ENCODE measurements around the gene OR2Y1.
"Not testable (repeated sequence)": the region's sequence is repeated elsewhere in the genome, so short reads cannot be mapped to it uniquely, and the experiment has no call there.

Gene OR2Y1

DNA sequence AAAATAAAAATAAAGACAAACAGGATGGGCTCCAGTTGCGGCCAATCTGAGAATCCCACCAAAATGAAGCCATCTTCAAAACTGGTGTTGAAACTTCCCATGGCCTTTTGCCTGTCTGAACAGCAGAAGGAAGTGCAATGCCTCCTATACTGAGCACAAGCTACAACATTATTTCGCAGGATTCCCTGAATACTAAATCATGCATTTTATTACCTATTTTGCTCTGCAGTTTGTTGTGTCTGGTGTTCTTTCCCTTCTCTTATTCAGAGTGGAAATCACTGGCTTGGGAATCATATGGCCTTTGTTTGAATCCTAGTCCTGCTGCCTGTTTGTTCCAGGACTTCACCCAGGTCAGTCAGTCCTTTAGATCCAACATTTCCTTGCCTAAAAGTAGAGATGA, at the start of gene OR2Y1:
TSS of gene OR2Y1 (minus strand) at position 101 of the 400 bp plus-strand sequence. CDS start at position 101, 0 bp downstream.
- DNase-seq: no peak

DNA sequence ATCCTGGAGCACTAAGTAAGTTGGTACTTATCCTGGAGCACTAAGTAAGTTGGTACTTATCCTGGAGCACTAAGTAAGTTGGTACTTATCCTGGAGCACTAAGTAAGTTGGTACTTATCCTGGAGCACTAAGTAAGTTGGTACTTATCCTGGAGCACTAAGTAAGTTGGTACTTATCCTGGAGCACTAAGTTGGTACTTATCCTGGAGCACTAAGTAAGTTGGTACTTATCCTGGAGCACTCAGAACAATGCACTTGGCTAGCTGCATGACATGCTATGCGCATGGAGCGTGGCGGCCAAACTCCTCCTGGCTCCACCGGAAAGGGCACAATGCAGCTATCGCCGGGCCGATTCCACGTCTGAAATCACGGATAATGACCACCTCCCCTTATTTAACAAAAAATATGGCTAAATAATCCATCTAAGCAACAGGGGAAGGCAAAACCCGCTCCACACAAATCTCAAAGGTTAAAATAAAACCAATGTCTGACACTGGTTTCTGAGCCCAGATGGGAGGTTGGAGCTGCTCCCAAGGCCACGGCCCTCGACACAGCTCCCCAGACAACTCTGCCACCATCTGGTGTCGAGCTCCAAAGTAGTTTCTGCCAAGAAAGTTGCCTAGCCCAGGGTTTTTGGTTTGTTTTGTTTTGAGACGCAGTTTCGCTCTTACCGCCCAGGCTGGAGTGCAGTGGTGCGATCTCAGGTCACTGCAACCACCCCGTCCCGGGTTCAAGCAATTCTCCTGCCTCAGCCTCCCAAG, 49.0 kb upstream of the OR2Y1 start:
- not testable (repeated sequence) for DNase-seq

DNA sequence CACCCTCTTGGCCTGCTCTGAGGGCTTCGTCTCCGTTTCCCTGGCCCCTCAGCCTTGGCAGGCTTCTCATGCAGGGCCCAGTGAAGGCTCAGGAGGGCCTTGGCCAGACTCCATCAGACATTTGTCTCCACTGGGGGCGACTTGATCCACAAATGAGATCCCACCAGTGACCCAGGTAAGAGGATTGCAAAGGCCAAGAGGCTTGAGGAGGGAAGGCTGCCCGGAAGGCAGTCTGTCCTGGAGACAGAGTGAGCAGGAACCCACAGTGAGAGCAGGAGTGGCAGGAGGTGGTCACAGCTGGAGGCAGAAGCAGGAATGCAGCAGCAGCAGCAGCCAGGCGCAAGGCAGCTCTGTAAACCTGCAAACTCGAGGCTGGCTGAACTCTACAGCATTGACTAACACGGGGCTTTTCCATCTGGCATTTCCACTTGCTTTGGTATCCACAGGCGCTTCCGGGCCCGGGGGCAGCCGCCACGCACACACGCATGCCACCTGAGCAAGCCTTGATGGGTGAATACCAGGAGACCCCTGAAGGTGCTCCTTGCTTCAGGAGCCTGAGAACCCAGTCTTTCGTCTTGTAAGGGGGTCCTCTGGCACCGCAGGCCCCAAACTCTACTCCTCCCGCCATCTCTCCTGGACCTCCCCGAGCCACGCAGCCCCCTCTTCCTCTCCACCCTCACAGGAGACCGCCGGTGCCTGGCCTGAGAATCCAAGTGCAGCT, 48.0 kb upstream of the OR2Y1 start:
- DNase-seq: no peak

DNA sequence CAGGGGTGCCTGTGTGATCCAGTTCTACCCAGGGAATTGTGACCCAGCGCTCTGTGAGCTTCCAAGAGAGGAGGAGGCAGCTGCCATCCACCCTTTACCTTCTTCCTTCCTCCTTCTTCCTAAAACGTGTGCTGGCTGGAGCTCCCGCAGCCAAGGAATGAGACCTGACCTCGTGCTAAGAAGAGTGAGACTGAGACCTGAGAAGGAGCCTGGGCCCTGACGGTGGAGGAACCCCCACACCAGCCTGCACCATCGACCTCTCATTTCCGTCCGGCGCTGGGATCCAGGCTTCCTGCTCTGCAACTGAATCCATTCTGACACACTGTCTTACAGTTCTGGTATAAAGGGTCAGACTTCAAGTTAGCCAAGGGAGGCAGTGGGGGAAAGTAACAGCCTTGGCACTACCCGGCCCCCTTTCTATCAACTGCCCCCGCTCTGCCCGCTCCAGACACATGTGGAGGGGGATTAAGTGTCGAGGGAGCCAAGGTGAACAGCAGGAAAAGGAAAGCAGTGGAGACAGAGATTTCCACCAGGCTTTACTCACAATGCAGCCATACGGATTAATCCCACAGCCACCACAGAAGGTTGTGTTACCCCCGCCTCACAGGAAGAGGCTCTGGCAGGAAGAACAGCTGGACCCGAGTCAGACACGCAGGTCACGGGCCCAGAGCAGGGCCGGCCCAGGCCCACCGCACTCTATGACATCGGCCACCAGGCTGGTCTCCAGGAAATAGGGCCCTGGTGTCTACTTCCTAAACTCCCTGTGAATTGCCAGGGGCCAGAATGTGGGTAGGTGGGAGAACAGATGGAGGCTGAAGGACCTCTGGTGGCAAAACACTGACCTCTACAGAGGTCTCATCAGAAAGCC, 46.9 kb upstream of the OR2Y1 start:
- DNase-seq: no peak

DNA sequence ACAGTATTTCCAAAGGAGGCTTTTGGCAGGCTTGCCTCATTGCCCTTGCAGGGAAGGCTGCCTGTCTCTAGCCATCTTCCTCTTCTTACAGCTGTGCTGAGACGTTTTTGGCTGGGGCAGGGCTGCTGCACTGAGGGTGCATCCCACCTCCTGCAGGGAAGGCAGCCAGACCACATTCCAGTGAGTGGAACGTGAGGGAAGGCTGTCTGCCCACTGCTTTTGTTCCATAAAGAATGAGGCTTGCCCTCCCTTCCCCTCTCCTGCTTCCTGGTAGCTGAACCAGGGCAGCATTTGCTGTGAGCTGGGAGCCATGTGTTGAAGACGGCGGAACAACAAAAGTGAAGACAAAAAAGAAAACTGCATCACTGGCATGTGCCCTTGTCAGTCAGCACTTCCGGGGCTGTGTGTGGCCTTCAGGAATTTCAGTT, 46.0 kb upstream of the OR2Y1 start:
- DNase-seq: no peak

DNA sequence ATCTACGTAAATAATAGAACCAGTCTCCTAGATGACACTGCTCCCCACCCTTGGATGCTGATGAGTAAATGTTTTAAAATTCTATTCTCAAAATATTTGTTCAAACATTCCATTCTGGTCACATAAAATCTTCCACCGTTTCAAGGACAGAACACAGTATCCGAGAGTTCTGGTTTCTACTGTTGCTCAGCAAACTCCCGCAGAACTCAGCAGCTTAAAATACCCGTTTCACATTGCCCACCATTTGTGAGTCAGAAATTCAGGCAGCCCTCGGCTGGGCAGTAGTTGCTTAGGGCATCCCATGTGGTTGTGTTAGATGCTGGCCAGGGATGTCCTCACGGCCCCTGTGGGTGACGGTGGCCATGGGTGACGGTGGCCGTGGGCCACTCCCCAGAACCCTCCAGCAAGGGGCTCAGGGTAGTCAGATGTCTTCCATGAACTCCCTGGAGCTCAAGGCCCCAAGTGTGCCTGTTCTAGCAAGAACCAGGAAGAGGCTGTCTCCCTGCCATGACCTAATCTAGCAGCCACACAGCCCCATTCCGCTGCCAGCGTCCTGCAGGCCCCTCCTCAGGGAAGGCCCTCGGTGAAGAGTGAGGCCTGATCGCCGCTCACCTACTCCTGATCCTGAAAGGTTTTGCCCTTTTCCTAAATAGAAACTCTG, 45.4 kb upstream of the OR2Y1 start:
- DNase-seq: no peak

GRCh38 chr5:180784497-180785097, 44.7 kb upstream of the OR2Y1 start:
- peak; percentile 83 for DNase-seq

- no peak for DNase-seq
Observed at GRCh38 chr5:180783340-180784052, 43.6 kb upstream of the OR2Y1 start.

DNA sequence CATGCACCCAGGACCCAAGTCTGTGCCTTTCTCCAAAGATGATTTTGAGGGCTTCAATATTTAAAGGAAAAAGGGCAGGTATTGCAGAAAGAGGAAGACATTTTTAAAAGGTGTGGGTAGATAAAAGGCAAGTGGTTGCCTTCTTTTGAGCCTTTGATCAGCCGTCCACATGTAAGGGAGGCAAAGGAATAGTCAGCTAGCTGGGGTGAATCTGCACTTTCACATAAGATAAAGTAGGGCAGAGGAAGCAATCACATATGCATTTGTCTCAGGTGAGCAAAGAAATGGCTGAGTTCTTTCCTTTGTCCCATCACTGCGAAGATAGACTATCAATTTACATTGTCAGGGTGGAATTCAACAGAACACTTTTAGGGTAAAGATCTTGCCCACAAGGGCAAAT, 42.9 kb upstream of the OR2Y1 start:
- DNase-seq: no peak

GRCh38 chr5:180781900-180782326, 42.1 kb upstream of the OR2Y1 start:
- DNase-seq: not testable (repeated sequence)

DNA sequence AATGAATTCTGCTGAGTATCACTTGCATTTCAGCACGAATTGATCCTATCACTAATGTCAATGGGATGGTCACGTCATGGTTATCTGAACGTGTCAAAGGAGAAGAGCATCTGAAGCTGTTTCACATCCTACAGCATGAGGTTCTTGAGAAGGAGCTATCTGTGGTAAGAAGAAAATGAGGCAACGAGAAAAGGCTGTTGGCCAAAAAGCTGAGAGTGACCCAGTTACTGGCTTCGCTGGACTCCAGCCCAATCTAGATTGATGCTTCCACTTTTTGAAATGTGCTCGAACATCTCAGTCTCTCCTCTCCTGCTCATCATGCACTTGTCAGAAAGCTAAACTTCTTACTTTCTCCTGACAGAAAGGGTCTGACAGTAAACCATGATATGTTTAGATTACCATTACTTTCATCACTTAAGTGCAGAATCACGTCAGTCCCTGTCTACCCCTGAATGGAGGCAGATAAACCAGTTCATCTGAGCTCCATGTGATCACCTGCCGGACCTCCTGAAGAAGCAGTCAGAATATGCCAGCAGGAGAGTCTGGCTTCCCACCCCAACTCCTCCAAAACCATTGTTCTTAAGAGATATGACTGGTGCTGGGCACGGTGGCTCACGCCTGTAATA, 40.2 kb upstream of the OR2Y1 start:
- no peak for DNase-seq

- no peak for DNase-seq
Observed at GRCh38 chr5:180777475-180777874, 37.6 kb upstream of the OR2Y1 start.

GRCh38 chr5:180776376-180776775, 36.5 kb upstream of the OR2Y1 start:
- DNase-seq: no peak

DNA sequence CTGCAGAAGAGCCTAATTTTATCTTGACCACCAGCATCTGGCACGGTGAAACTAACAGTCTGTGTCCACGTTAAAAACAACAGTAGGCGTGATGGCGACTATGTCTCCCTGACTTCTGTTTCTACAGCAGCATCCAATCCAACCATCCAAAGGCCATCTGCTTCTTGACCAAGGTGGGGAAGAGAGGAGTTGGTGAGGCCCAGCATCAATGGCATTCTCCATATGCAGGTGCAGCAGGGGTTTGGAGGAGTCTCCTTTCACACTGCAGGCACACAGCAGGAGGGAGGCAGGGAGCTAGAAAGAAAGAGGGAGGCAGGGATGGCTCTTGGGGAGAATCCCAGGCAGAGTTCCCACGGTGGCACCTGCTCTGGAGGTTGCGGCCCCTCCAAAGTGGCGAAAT, 35.8 kb upstream of the OR2Y1 start:
- no peak for DNase-seq

GRCh38 chr5:180771839-180772238, 32.0 kb upstream of the OR2Y1 start:
- no peak for DNase-seq

GRCh38 chr5:180769821-180770220, 30.0 kb upstream of the OR2Y1 start:
- DNase-seq: no peak

DNA sequence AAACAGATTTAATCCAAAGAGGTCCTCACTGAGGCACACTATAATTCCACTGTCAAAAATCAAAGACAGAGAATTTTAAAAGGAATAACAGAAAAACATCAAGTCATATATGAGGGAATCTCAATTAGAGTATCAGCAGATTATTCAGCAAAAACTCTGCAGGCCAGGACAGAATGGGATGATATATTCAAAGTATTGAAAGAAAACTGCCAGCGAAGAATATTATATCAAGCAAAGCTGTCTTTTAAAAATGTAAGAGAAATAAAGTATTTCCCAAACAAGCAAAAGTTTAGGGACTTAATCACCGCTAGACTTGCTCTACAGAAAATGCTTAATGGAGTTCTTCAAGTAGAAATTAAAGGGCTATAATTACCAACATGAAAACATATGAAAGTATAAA, 15.7 kb upstream of the OR2Y1 start:
- no peak for DNase-seq

DNA sequence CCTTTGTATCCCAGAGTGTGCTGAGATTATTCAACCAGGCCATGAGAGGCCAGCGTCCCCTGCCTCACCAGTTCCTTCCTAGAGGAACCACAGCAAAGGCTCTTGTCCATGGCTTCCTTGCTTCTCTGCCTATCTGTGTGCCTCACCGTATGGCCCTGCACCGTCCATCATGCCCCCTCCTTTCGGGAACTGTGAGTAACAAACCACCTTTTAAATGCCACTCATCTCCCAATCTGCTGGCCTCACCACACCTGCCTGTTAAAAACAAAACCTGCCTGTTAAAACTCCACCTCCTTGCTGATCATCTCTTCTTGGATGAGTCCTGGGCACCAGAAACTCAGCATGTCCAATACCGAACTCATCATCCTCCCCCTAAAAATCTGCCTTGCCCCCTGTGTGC, 4.4 kb upstream of the OR2Y1 start:
- DNase-seq: no peak

DNA sequence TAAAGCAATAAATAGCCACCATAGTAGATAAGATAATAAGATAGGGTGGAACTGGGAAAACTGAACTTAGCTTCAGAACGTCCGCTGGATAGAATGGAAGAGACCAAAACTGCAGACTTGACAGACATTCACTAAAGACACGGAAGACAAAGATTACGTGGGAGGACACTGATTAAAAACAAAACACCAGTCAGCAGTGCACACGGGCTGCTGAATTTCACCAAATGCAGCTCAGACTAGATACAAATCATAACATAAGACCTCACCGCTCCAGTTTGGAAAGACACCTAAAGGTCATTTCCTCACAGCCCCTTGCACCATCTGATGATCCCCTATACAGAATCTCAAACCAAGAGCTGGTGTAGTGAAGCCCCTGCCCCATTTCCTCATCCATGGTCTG, 2.9 kb upstream of the OR2Y1 start:
- no peak for DNase-seq

DNA sequence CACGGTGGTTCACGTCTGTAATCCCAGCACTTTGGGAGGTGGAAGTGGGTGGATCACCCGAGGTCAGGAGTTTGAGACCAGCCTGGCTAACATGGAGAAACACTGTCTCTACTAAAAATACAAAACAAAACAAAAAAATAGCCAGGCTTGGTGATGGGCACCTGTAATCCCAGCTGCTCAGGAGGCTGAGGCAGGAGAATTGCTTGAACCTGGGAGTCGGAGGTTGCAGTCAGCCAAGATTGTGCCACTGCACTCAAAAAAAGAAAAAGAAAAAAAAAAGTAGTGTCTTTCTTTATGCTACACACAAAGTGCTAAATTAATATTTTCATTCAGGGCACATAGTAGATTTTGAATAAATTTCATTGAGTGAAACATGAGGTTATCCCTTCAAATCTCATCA, 1.1 kb upstream of the OR2Y1 start:
- DNase-seq: not testable (repeated sequence)

DNA sequence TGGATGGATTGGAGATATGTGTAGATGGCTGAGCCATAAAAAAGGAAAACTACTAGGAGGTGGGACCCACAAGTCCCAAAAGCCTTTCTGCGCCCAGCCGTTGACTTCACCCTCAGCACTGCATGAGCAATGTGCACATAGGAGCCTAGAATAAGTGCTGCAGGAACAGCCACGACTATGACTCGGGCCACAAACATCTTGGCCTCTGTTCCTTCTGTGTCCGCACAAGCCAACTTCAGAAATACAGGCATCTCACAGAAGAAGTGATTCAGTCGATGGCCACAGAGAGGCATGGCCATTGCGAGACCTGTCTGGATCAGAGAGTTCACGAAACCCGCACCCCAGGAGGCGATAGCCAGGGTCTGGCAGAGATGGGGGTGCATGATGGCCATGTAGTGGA, 587 bp downstream of the OR2Y1 start:
- no peak for DNase-seq
